ENCODE data around the gene CYREN.
"Not testable (repeated sequence)": the region's sequence is repeated elsewhere in the genome, so short reads cannot be mapped to it uniquely, and the experiment has no call there.

GRCh38 chr7:135211946-135212685 is 41.6 kb upstream of the CYREN start:
- not testable (repeated sequence) for TF ChIP-seq CTCF (conservative IDR thresholded peaks at IDR 0.05; ENCODE audit: low read length); EZH2phosphoT487 (IDR thresholded peaks at IDR 0.05; ENCODE audit: borderline replicate concordance, low read depth, low read length)
